GM18907 (cell line): ENCODE data around the gene VSTM5.
"Not testable (repeated sequence)": the region's sequence is repeated elsewhere in the genome, so short reads cannot be mapped to it uniquely, and the experiment has no call there.

Experiments used
- ATAC-seq: cut with Tn5 transposase; IDR thresholded peaks from one replicate; pipeline ENCODE4 v1.9.1; 2021; ENCODE audit warnings: mild to moderate bottlenecking, moderate library complexity; ENCODE audit not compliant: unreplicated experiment

VSTM5 gene, protein sequence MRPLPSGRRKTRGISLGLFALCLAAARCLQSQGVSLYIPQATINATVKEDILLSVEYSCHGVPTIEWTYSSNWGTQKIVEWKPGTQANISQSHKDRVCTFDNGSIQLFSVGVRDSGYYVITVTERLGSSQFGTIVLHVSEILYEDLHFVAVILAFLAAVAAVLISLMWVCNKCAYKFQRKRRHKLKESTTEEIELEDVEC

DNA sequence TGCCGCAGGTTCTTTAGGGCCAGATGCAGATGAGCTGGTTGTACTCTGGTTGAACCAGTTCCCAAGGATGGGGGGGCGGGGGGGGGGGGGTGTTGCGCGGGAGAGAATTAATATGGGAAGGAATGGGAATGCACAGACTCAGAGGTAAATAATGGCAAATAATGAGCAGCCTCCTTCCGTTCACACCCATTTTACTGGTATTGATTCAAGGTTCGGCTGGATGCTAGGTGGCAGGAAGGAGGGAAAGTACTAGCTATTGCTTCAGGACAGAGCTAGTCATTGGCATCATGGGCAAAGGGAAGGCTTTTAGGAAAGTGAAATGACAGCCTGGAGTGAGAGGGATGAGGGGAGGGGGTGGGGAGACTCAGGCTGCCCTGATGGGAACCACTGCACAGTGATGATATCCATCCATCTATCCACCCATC is at the start of gene VSTM5:
VSTM5 (minus strand) TSS at position 25 of the 425 bp plus-strand sequence. CDS start 116 bp downstream, outside the sequence.
- no peak for ATAC-seq

GRCh38 chr11:93895106-93895862 is 44.9 kb upstream of the VSTM5 start:
- ATAC-seq, result peak; percentile 63

GRCh38 chr11:93890391-93891051 is 40.1 kb upstream of the VSTM5 start:
- ATAC-seq, result no peak

DNA sequence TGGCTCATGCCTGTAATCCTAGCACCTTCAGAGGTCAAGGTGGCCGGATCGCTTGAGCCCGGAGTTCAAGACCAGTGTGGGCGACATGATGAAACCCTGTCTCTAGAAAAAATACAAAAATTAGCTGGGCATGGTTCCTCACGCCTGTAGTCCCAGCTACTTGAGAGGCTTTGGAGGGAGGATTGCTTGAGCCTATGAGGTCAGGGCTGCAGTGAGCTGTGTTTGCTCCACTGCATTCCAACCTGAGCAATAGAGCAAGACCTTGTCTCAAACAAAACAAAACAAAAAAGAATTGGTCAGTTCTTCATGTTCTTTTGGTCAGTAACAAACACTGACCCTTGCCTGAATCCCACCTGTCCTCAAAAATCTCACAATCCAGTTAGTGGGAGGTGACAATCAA is 36.7 kb upstream of the VSTM5 start:
- no peak for ATAC-seq

- not testable (repeated sequence) for ATAC-seq
Observed at GRCh38 chr11:93879114-93879513, 28.7 kb upstream of the VSTM5 start.

GRCh38 chr11:93875637-93876036 is 25.2 kb upstream of the VSTM5 start:
- ATAC-seq, result no peak

GRCh38 chr11:93871526-93871925 is 21.1 kb upstream of the VSTM5 start:
- ATAC-seq, result no peak

DNA sequence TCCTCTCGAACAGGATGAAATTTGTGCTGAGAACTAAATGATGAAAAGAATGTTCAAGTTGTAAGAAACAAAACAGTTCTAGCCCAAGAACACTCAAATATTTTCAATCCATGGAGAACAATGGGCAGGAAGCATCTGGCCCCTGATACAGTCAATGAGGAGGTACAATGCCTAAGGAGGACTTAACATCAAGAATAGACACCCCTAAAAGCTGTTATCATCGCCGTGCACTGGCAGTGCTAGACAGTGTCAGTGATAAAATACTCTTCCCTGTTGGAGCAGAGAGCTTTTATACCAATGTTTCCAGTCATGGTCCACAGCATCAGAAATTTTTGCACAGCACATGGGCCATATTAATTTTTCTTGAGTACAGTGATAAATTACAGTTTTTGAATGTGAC is 20.2 kb upstream of the VSTM5 start:
- no peak for ATAC-seq

DNA sequence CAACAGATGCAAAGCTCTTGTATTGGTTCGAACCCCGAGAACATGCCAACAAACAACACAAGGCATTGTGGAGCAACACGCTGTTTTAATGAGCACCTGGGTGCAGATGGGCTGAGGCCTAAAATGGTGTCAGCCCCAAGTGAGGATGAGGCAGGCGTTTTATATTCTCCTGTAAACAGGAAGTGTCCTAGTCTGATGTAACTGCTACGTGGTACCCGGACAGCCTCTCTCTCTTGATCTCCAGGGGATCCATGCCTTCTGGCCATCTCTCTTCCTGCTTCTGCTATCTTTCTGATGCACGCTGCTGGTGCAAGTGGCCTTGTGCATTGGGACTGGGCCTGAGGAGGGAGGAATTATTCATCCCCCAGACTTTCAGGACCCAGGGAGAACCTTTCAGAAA is 19.4 kb upstream of the VSTM5 start:
- no peak for ATAC-seq

DNA sequence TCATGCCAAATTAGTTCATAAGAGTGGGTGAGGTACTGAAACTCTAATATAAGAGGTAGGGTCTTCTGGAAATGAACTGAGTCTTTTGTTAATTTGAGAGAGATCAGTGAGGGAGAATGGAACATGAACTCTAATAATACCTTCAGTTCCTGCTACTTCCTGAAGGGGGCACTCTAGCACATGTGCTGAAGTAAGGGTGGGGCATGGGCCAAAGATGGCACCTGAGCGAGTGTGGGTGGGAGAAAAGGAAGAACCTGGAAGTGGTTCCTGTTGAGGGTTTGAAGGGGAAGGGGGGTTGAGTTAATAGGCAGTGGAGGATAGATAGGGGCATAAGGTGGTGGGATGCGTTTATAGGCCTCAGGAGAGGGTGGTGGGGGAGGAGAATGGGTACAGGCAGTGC is 18.0 kb upstream of the VSTM5 start:
- ATAC-seq, result not testable (repeated sequence)

GRCh38 chr11:93861808-93862207 is 11.4 kb upstream of the VSTM5 start:
- ATAC-seq, result no peak

GRCh38 chr11:93858121-93858775 is 7.8 kb upstream of the VSTM5 start:
- ATAC-seq, result no peak

DNA sequence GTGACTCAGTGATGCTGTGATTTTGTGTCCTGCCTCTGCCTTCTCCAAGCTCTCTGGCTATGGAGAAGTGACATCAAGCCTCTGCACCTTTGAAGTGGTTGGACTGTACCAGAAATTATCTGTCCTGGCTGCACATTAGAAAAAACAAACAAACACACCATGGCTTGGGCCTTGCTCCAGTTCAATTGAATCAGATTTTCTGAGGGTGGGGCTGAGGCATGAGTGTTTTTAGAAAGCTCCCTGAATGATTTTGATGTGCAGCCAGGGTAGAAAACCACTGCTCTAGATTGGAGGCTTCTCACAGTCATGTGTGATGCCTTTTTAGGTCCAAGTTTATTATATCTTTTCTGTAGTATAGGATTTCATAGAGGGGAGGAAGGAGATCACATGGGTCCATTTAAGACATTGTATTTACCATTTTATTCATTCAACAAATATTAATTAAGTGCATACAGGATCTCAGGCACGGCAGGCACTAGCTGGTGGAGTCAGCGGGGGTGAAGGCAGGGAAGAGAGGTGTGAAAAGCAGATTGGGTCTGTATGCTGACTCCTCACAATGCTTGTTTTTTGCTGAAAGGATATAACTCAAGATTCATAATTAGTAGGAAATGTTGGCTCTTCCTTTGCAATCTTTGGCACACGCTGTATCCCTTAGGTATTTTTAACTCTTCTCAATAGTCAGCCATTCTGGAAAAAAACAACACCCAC is 7.1 kb upstream of the VSTM5 start:
- ATAC-seq, result no peak

- ATAC-seq, result no peak
Observed at GRCh38 chr11:93852242-93852641, 1.8 kb upstream of the VSTM5 start.

- ATAC-seq, result no peak
Observed at GRCh38 chr11:93849751-93850593, 446 bp downstream of the VSTM5 start.

DNA sequence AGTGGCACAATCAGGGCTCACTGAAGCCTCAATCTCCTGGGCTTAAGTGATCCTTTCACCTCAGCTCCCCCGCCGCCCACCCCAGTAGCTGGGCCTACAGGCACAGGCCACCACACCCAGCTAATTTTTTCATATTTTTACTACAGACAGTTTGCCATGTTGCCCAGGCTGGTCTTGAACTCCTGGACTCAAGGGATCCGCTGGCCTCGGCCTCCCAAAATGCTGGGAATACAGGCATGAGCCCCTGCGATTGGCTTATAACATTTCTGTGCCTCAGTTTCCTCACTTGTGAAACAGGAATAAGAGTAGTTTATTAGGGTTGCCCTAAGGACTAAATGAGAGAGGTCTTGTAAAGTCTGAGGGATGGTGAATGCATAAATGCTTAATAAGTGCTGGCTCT is 1.2 kb downstream of the VSTM5 start:
- ATAC-seq, result no peak

- no peak for ATAC-seq
Observed at GRCh38 chr11:93846411-93846810, 4.0 kb downstream of the VSTM5 start.

DNA sequence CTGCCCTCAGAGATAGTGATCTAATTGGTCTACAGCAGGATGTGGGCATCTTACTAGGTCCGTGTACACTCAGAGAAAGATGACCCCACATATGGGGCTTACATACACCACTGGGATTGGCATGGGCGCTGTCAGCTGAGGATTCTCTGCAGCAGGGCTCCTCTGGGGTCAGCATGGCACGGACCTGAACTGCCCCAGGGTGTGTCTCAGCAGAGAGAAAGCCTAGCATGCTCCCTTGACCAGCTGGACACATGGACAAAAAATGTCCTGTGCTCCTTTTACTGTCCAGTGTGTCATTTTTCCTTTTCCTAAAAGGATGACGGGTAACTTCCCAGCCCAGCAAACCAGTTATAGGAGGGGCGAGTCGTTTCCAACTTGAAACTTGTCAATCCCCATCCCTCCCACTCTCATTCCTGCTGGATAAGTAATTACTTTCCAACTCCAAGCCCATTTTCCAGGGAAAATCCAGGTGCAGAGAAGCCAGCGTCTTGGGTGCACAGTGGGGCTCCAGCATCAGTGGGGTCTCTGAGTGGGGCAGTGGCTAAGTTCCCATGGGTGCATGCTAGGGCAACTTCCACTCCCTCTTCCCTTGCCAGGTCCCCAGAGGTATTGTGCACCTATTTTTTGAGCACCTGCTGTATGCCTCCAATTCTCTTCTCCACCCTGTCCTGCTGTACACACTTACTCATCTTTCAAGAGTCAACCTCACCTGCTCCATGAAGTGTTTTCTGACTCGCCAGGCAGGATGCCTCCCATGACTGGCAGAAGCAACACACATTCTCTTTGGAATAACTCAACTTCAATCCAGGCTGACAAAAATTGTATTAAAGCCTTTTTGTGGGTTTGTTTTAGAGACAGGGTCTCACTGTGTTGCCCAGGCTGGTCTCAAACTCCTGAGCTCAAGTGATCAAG is 5.0 kb downstream of the VSTM5 start:
- ATAC-seq, result no peak

DNA sequence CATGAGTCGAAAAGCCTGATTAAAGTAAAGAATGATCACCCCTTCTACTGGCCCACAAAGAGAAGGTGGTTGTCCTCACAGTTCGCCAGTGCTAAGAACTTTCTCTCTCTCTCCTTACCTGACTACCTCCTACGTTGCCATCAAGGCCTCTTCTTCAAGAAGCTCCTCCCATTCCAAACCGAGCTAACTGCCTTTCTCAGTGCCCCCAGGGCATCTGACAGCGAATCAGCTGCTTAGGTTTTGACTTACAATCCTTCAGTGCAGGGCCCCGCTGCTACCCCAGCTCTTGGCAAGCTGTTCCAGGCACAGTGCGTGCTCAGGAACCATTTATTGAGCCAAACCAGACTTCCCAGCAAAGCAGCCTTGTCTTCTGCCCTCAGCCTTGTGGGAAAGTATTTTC is 5.8 kb downstream of the VSTM5 start:
- ATAC-seq, result no peak
